Measurements from ENCODE around the gene CBLN3. TPM values are rescaled to one million over a fixed set of nuclear protein-coding genes. Genes with fewer than 3 reads are reported as not detected.

The CBLN3 gene
- total and polyA plus RNA-seq, 2 donors (not counting 1 experiment from before 2014, with no cell fraction given), result 2.7 to 5.3 TPM

- Histone ChIP-seq H3K4me2 (ENCODE audit: extremely low read depth, insufficient read depth, low read length) (no peak overlapping the region), H3K27ac (ENCODE audit: insufficient read depth, low read length) (no peak overlapping the region), H4K20me1 (ENCODE audit: control insufficient read depth, extremely low read depth, insufficient read depth, low read length) (no peaks in the 10 kb centered on the region), H3K36me3 (ENCODE audit: control insufficient read depth, insufficient read depth, low read length) (peaks cover 40% of the 10 kb centered on the region), H3K4me1 (ENCODE audit: control insufficient read depth, extremely low read depth, insufficient read depth, low read length) (peaks cover 11% of the 10 kb centered on the region), H3K79me2 (ENCODE audit: control insufficient read depth, insufficient read depth, low read length) (peaks cover 16% of the 10 kb centered on the region), H3K9me3 (ENCODE audit: control insufficient read depth, insufficient read depth, low read depth, low read length) (no peaks in the 10 kb centered on the region), H3K4me3 (replicated peaks in 1 of 4; ENCODE audit: control extremely low read depth in 1 of 4, insufficient read depth in 1 of 4, low read depth in 3 of 4, low read length in 4 of 4) (no peak overlapping the region), H3K9ac (ENCODE audit: insufficient read depth, low read length) (no peak overlapping the region), H3K27me3 (ENCODE audit: control insufficient read depth, insufficient read depth, low read length) (no peaks in the 10 kb centered on the region), H2AFZ (ENCODE audit: low read length) (no peak overlapping the region)
- DNase-seq (ENCODE audit: low read depth in 2 of 2), result no peak
- TF ChIP-seq, protein P1, sequence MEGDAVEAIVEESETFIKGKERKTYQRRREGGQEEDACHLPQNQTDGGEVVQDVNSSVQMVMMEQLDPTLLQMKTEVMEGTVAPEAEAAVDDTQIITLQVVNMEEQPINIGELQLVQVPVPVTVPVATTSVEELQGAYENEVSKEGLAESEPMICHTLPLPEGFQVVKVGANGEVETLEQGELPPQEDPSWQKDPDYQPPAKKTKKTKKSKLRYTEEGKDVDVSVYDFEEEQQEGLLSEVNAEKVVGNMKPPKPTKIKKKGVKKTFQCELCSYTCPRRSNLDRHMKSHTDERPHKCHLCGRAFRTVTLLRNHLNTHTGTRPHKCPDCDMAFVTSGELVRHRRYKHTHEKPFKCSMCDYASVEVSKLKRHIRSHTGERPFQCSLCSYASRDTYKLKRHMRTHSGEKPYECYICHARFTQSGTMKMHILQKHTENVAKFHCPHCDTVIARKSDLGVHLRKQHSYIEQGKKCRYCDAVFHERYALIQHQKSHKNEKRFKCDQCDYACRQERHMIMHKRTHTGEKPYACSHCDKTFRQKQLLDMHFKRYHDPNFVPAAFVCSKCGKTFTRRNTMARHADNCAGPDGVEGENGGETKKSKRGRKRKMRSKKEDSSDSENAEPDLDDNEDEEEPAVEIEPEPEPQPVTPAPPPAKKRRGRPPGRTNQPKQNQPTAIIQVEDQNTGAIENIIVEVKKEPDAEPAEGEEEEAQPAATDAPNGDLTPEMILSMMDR (conservative IDR thresholded peaks at IDR 0.05 in 1 of 2, IDR thresholded peaks at IDR 0.05 in 1 of 2; ENCODE audit: low read depth in 1 of 2, low read length in 2 of 2), result no peak
- TF ChIP-seq EZH2 (IDR thresholded peaks at IDR 0.05; ENCODE audit: low read length, missing control alignments), result no peak
Observed at GRCh38 chr14:24435998-24436354, 6.5 kb upstream of the CBLN3 start.

GRCh38 chr14:24435192-24435810, 5.8 kb upstream of the CBLN3 start:
- H3K4me3 ChIP-seq (replicated peaks in 1 of 4; ENCODE audit: control extremely low read depth in 1 of 4, insufficient read depth in 1 of 4, low read depth in 3 of 4, low read length in 4 of 4), result no peak overlapping the region
- H3K27me3 ChIP-seq (ENCODE audit: control insufficient read depth, insufficient read depth, low read length), result no peaks in the 10 kb centered on the region
- H3K9me3 ChIP-seq (ENCODE audit: control insufficient read depth, insufficient read depth, low read depth, low read length), result no peaks in the 10 kb centered on the region
- H3K79me2 ChIP-seq (ENCODE audit: control insufficient read depth, insufficient read depth, low read length), result peaks cover 17% of the 10 kb centered on the region
- H2AFZ ChIP-seq (ENCODE audit: low read length), result no peak overlapping the region
- no peak for DNase-seq (ENCODE audit: low read depth in 2 of 2)
- H4K20me1 ChIP-seq (ENCODE audit: control insufficient read depth, extremely low read depth, insufficient read depth, low read length), result no peaks in the 10 kb centered on the region
- peaks cover 34% of the 10 kb centered on the region for H3K36me3 ChIP-seq (ENCODE audit: control insufficient read depth, insufficient read depth, low read length)
- no peak overlapping the region for H3K27ac ChIP-seq (ENCODE audit: insufficient read depth, low read length)
- TF ChIP-seq, protein P1 (conservative IDR thresholded peaks at IDR 0.05 in 1 of 2, IDR thresholded peaks at IDR 0.05 in 1 of 2; ENCODE audit: low read depth in 1 of 2, low read length in 2 of 2), result no peak
- TF ChIP-seq EZH2 (IDR thresholded peaks at IDR 0.05; ENCODE audit: low read length, missing control alignments), result no peak
- H3K4me1 ChIP-seq (ENCODE audit: control insufficient read depth, extremely low read depth, insufficient read depth, low read length), result peaks cover 11% of the 10 kb centered on the region
- no peak overlapping the region for H3K9ac ChIP-seq (ENCODE audit: insufficient read depth, low read length)
- no peak overlapping the region for H3K4me2 ChIP-seq (ENCODE audit: extremely low read depth, insufficient read depth, low read length)

DNA sequence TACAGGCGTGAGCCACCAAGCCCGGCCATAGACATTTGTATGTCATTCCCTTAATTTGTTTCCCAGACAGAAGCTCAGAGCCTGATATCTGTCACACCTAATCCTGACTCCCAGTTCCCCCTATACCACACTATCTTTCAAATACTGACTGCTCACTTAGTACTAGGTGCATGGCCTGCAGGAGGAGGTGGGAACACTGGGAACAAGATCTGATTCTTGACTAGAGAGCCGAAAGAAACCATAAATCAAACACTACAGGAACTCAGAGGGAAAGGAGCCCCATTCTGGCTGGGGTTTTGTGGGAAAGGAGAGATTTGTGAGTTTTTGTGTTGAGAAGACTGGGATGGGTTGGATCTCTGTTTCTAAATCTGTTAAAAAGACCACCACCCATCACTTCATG, 5.2 kb upstream of the CBLN3 start:
- Histone ChIP-seq H3K9me3 (ENCODE audit: control insufficient read depth, insufficient read depth, low read depth, low read length) (no peaks in the 10 kb centered on the region), H2AFZ (ENCODE audit: low read length) (no peak overlapping the region), H3K79me2 (ENCODE audit: control insufficient read depth, insufficient read depth, low read length) (peaks cover 17% of the 10 kb centered on the region), H3K4me3 (replicated peaks in 1 of 4; ENCODE audit: control extremely low read depth in 1 of 4, insufficient read depth in 1 of 4, low read depth in 3 of 4, low read length in 4 of 4) (no peak overlapping the region), H3K9ac (ENCODE audit: insufficient read depth, low read length) (no peak overlapping the region), H3K36me3 (ENCODE audit: control insufficient read depth, insufficient read depth, low read length) (peaks cover 28% of the 10 kb centered on the region), H3K4me1 (ENCODE audit: control insufficient read depth, extremely low read depth, insufficient read depth, low read length) (peaks cover 11% of the 10 kb centered on the region), H3K4me2 (ENCODE audit: extremely low read depth, insufficient read depth, low read length) (no peak overlapping the region), H3K27ac (ENCODE audit: insufficient read depth, low read length) (no peak overlapping the region), H3K27me3 (ENCODE audit: control insufficient read depth, insufficient read depth, low read length) (no peaks in the 10 kb centered on the region), H4K20me1 (ENCODE audit: control insufficient read depth, extremely low read depth, insufficient read depth, low read length) (no peaks in the 10 kb centered on the region)
- DNase-seq (ENCODE audit: low read depth in 2 of 2), result no peak
- no peak for TF ChIP-seq EZH2 (IDR thresholded peaks at IDR 0.05; ENCODE audit: low read length, missing control alignments)
- TF ChIP-seq, protein P1 (conservative IDR thresholded peaks at IDR 0.05 in 1 of 2, IDR thresholded peaks at IDR 0.05 in 1 of 2; ENCODE audit: low read depth in 1 of 2, low read length in 2 of 2), result no peak

Measured in fibroblast of lung (primary cell).